Right ventricle myocardium superior (tissue), 1 donor: ENCODE measurements around the gene FAM184A. TPM values are rescaled to one million over a fixed set of nuclear protein-coding genes. Genes with fewer than 3 reads are reported as not detected.
"Not testable (repeated sequence)": the region's sequence is repeated elsewhere in the genome, so short reads cannot be mapped to it uniquely, and the experiment has no call there.

Source experiments
- ATAC-seq: fragments of 200-7000 bp; cut with Tn5 transposase; one replicate; pipeline ENCODE4 v1.9.1; 2020; ENCODE audit warnings: mild to moderate bottlenecking; ENCODE audit not compliant: poor library complexity
- DNase-seq: peaks from one replicate; pipeline ENCODE4 v3.0.0-alpha.2; 2020
- intact Hi-C: fragments of 100-400 bp; cut with DNase I; formaldehyde crosslinking; loops from one replicate; pipeline ENCODE4 v1.11.2; 2022
- total RNA-seq: library from RNA; stranded (reverse); fragmentation: NEBNext Ultra II Directional; extraction: Animal tissue kit (Norgen Biotek cat#: 25700); gene quantifications from one replicate; pipeline ENCODE4 v1.2.1, GENCODE V29; 2021
- donor health status: DM: no; HTN: yes; CAD: no; lungs with severe emphysema.

The FAM184A gene
- total RNA-seq, 1 donor from 2014 or later = 1.6 TPM

GRCh38 chr6:119102901-119103300 is 24.4 kb upstream of the FAM184A start:
- intact Hi-C loops = no loop called here
- ATAC-seq = no peak
- DNase-seq = no peak

GRCh38 chr6:119100115-119100514 is 21.7 kb upstream of the FAM184A start:
- no peak for ATAC-seq
- DNase-seq = no peak
- intact Hi-C loops = no loop called here

- ATAC-seq, intact Hi-C loops, DNase-seq: not testable (repeated sequence)
Observed at GRCh38 chr6:119097815-119098361, 19.4 kb upstream of the FAM184A start.

- ATAC-seq = peak; percentile 96
- intact Hi-C loops = no loop called here
- peak; percentile 91 for DNase-seq
Observed at GRCh38 chr6:119096721-119097565, 18.5 kb upstream of the FAM184A start.

- no peak for DNase-seq
- intact Hi-C loops = no loop called here
- no peak for ATAC-seq
Observed at GRCh38 chr6:119090256-119090655, 11.8 kb upstream of the FAM184A start.

- ATAC-seq = no peak
- no peak for DNase-seq
- intact Hi-C loops = no loop called here
Observed at GRCh38 chr6:119084784-119085183, 6.3 kb upstream of the FAM184A start.

GRCh38 chr6:119083007-119083406 is 4.5 kb upstream of the FAM184A start:
- no peak for DNase-seq
- intact Hi-C loops = no loop called here
- no peak for ATAC-seq

GRCh38 chr6:119079283-119079809 is 882 bp upstream of the FAM184A start:
- ATAC-seq (no peak), DNase-seq (no peak)
- intact Hi-C loops = no loop called here

- ATAC-seq (peak; percentile 42), DNase-seq (peak; percentile 49)
- intact Hi-C loops = no loop called here
Observed at GRCh38 chr6:119077643-119078375, 655 bp downstream of the FAM184A start.

GRCh38 chr6:119077391-119077642 is 1.1 kb downstream of the FAM184A start:
- DNase-seq (no peak), ATAC-seq (no peak)
- intact Hi-C loops = no loop called here

- ATAC-seq = no peak
- intact Hi-C loops = no loop called here
- DNase-seq = no peak
Observed at GRCh38 chr6:119076576-119077390, 1.7 kb downstream of the FAM184A start.

GRCh38 chr6:119076173-119076572 is 2.3 kb downstream of the FAM184A start:
- no peak for ATAC-seq
- intact Hi-C loops = no loop called here
- DNase-seq = no peak

- ATAC-seq (no peak), DNase-seq (no peak)
- intact Hi-C loops = no loop called here
Observed at GRCh38 chr6:119075200-119075981, 3.1 kb downstream of the FAM184A start.

GRCh38 chr6:119073307-119074051 is 5.0 kb downstream of the FAM184A start:
- ATAC-seq = no peak
- intact Hi-C loops = no loop called here
- no peak for DNase-seq

GRCh38 chr6:119071576-119071975 is 6.9 kb downstream of the FAM184A start:
- DNase-seq (no peak), ATAC-seq (no peak)
- intact Hi-C loops = no loop called here

GRCh38 chr6:119067091-119067490 is 11.4 kb downstream of the FAM184A start:
- ATAC-seq (no peak), DNase-seq (no peak)
- intact Hi-C loops = no loop called here

- intact Hi-C loops = no loop called here
- ATAC-seq (no peak), DNase-seq (no peak)
Observed at GRCh38 chr6:119066517-119066916, 11.9 kb downstream of the FAM184A start.

GRCh38 chr6:119065955-119066354 is 12.5 kb downstream of the FAM184A start:
- DNase-seq (no peak), ATAC-seq (no peak)
- intact Hi-C loops = no loop called here
